Inflammatory macrophage (primary cell): ENCODE results near the gene SPTBN1.

Source experiments
- DNase-seq, 2 donors: peaks; one replicate each; pipeline ENCODE4 v3.0.0-alpha.2; 2020 to 2022

SPTBN1 gene

DNA sequence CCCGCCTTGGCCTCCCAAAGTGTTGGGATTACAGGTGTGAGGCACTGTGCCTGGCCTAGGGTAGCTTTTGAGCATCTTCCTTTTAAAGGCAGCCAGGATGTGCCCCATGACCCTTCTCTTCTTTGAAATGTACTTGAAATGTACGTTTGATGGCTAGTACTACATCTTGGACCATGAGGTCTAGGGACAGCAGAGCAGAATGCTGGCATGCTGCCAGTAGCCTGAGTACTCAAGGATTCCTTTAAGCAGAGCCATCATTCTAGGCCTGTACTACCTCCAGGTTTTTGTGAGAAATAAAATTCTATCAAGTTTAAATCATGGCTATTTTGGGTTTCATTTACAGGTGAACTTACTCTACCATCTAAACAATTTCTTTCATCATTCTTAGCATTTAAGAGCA is 264.4 kb downstream of the SPTBN1 start:
- no peak for DNase-seq
